Ovary (tissue), 3 donors: Measurements from ENCODE around the gene POGZ.
A peak's percentile ranks its signal among the peaks of the same experiment; 100 is the strongest.

Source experiments
- EP300 ChIP-seq: sonication (generic); formaldehyde crosslinking; IDR thresholded peaks from one replicate; pipeline ENCODE4 v1.6.1; 2017; ENCODE audit warnings: antibody characterized with exemption
- POLR2A ChIP-seq: fragments of 450-650 bp; IDR thresholded peaks from one replicate; pipeline ENCODE4 v1.6.1; 2017; ENCODE audit warnings: antibody characterized with exemption, mild to moderate bottlenecking, moderate library complexity
- TF ChIP-seq, protein P1 (sequence below), 3 donors: fragments of 450-650 bp in 2 of 3; fragments of 200-600 bp in 1 of 3; IDR thresholded peaks; one replicate each; pipeline versions ENCODE4 v1.5.1 to v1.8.0; 2016 to 2022; ENCODE audit warnings: antibody characterized with exemption in 3 of 3, mild to moderate bottlenecking in 1 of 3
- donor health status: DM: no; HTN: no; CAD: no.

DNA sequence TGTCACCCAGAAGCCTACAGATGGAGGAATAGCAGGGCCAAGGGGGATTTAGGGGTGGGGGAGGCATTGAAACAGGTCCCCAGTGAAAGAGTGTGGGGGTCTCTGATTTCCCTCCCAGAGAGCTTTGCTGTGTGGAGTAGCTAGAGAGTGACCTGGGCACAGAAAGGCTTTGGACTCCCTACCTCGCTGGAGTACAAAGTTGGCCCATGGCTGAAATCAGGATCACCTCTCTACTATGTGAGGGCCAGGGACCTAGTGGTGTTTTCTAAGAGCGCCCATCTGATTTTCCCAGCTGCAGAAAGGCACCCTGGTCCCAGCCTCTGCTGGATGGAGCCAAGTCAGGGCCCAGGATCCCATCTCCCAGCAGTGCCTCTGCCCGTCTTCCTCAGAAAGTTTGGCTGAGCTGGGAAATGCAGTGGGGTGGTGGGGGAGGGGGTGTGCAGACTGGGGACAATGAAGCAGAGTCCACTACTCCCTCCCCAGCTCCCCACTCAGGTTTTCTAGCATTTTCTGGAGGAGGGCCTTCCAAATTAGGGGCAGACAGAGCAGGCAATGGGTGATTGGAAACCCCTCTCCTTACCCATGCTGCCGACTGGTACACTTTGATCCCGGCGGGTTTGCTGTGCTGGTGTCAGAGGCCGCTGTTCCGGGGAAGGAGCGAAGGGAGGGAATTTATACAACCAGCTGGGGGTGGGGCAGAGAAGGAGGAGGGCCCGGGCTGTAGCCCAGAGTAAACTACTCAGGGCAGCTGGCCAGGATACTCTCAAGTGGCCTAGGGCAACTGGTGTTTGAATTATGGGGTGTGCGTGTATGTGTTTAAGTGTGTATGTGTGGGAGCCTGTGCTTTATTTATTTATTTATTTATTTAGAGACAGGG lies 87.0 kb downstream of the POGZ start, which contains the start of gene SELENBP1:
- TF ChIP-seq, protein P1, sequence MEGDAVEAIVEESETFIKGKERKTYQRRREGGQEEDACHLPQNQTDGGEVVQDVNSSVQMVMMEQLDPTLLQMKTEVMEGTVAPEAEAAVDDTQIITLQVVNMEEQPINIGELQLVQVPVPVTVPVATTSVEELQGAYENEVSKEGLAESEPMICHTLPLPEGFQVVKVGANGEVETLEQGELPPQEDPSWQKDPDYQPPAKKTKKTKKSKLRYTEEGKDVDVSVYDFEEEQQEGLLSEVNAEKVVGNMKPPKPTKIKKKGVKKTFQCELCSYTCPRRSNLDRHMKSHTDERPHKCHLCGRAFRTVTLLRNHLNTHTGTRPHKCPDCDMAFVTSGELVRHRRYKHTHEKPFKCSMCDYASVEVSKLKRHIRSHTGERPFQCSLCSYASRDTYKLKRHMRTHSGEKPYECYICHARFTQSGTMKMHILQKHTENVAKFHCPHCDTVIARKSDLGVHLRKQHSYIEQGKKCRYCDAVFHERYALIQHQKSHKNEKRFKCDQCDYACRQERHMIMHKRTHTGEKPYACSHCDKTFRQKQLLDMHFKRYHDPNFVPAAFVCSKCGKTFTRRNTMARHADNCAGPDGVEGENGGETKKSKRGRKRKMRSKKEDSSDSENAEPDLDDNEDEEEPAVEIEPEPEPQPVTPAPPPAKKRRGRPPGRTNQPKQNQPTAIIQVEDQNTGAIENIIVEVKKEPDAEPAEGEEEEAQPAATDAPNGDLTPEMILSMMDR (IDR thresholded peaks at IDR 0.05), result no peak
- TF ChIP-seq POLR2A, result peak; percentile 58
- TF ChIP-seq EP300, result no peak
